IPS DF 6.9 (cell line): ENCODE measurements around the gene CST9L.
A peak's percentile ranks its signal among the peaks of the same experiment; 100 is the strongest.

Experiments used
- DNase-seq: peaks from one replicate; pipeline ENCODE4 v3.0.0-alpha.2; 2013; ENCODE audit warnings: low read depth, low spot score
- H3K27ac ChIP-seq: one replicate; pipeline ENCODE4 v1.5.1; 2013; ENCODE audit warnings: low read length, control low read depth
- H3K27me3 ChIP-seq: 2 replicates; pipeline ENCODE4 v1.6.1; 2013; ENCODE audit warnings: mild to moderate bottlenecking, low read length; ENCODE audit not compliant: control insufficient read depth, insufficient read depth
- H3K36me3 ChIP-seq: 2 replicates; pipeline ENCODE4 v1.6.1; 2013; ENCODE audit warnings: low read length; ENCODE audit not compliant: control insufficient read depth, insufficient read depth
- H3K4me1 ChIP-seq: 2 replicates; pipeline ENCODE4 v1.6.1; 2013; ENCODE audit warnings: low read length; ENCODE audit not compliant: control insufficient read depth, insufficient read depth
- H3K4me3 ChIP-seq: 2 replicates; pipeline ENCODE4 v1.5.1; 2013; ENCODE audit warnings: mild to moderate bottlenecking, low read length
- H3K9me3 ChIP-seq: 2 replicates; pipeline ENCODE4 v1.6.1; 2013; ENCODE audit warnings: low read length, inconsistent platforms; ENCODE audit not compliant: control insufficient read depth, insufficient read depth
- WGBS: extraction: QIAGEN DNeasy Blood & Tissue Kit; methylation state at CpG from one replicate; pipeline ENCODE4 v1.1.7; 2013; ENCODE audit warnings: mixed read lengths, missing lambda C conversion rate; ENCODE audit not compliant: insufficient read length, insufficient coverage; 5-methylcytosine and 5-hydroxymethylcytosine counted together

The CST9L gene

GRCh38 chr20:23568320-23568970, at the start of gene CST9L:
Gene CST9L, minus strand, starts transcription at chr20:23568484. Its CDS starts 34 bp downstream, at chr20:23568450.
- no peak within 1 kb of the TSS for H3K4me3 ChIP-seq
- no peaks in the 10 kb centered on the region for H3K4me1 ChIP-seq
- H3K27me3 ChIP-seq, result no peaks in the 10 kb centered on the region
- no peak within 1 kb of the TSS for H3K27ac ChIP-seq
- H3K36me3 ChIP-seq, result no peaks in the 10 kb centered on the region
- DNase-seq, result no peak
- no CpG with 5 or more reads among the region's 11 CpGs for WGBS
- H3K9me3 ChIP-seq, result peaks cover under 1% of the 10 kb centered on the region; the same call in 1 of the 2 replicates

GRCh38 chr20:23614163-23614562, 45.9 kb upstream of the CST9L start:
- H3K4me3 ChIP-seq, result no peak overlapping the region
- no peak for DNase-seq
- H3K36me3 ChIP-seq, result no peaks in the 10 kb centered on the region
- no CpG with 5 or more reads among the region's 5 CpGs for WGBS
- no peaks in the 10 kb centered on the region for H3K27me3 ChIP-seq
- H3K27ac ChIP-seq, result no peak overlapping the region
- H3K4me1 ChIP-seq, result no peaks in the 10 kb centered on the region; the same call in 1 of the 2 replicates
- H3K9me3 ChIP-seq, result no peaks in the 10 kb centered on the region

- H3K27me3 ChIP-seq, result no peaks in the 10 kb centered on the region
- H3K4me1 ChIP-seq, result peaks cover 2% of the 10 kb centered on the region; the same call in 1 of the 2 replicates
- no peak overlapping the region for H3K4me3 ChIP-seq
- H3K36me3 ChIP-seq, result no peaks in the 10 kb centered on the region
- H3K9me3 ChIP-seq, result no peaks in the 10 kb centered on the region
- no peak overlapping the region for H3K27ac ChIP-seq
- no peak for DNase-seq
These were observed 45.4 kb upstream of the CST9L start for GRCh38 chr20:23613676-23614075.

- H3K36me3 ChIP-seq, result no peaks in the 10 kb centered on the region
- WGBS, result no CpG with 5 or more reads among the region's 2 CpGs
- peaks cover 2% of the 10 kb centered on the region; the same call in 1 of the 2 replicates for H3K4me1 ChIP-seq
- H3K27ac ChIP-seq, result no peak overlapping the region
- no peak overlapping the region for H3K4me3 ChIP-seq
- no peak for DNase-seq
- H3K9me3 ChIP-seq, result no peaks in the 10 kb centered on the region
- H3K27me3 ChIP-seq, result no peaks in the 10 kb centered on the region
These were observed 44.1 kb upstream of the CST9L start for GRCh38 chr20:23612396-23612795.

GRCh38 chr20:23609486-23610109, 41.3 kb upstream of the CST9L start:
- no peak for DNase-seq
- Histone ChIP-seq H3K9me3 (no peaks in the 10 kb centered on the region), H3K27ac (no peak overlapping the region), H3K36me3 (no peaks in the 10 kb centered on the region), H3K4me1 (peaks cover 2% of the 10 kb centered on the region; the same call in 1 of the 2 replicates), H3K27me3 (no peaks in the 10 kb centered on the region), H3K4me3 (no peak overlapping the region)
- no CpG with 5 or more reads among the region's 5 CpGs for WGBS

- Histone ChIP-seq H3K4me3 (no peak overlapping the region), H3K9me3 (no peaks in the 10 kb centered on the region), H3K36me3 (no peaks in the 10 kb centered on the region), H3K27me3 (no peaks in the 10 kb centered on the region), H3K4me1 (peaks cover 2% of the 10 kb centered on the region; the same call in 1 of the 2 replicates), H3K27ac (no peak overlapping the region)
- WGBS, result no CpG with 5 or more reads among the region's 18 CpGs
- no peak for DNase-seq
These were observed 40.1 kb upstream of the CST9L start for GRCh38 chr20:23608251-23608846.

- no peak for DNase-seq
- Histone ChIP-seq H3K27me3 (no peaks in the 10 kb centered on the region), H3K4me1 (peaks cover 2% of the 10 kb centered on the region; the same call in 1 of the 2 replicates)
These were observed 39.4 kb upstream of the CST9L start for GRCh38 chr20:23607497-23608245.

GRCh38 chr20:23606652-23607049, 38.4 kb upstream of the CST9L start:
- peak; percentile 84 for DNase-seq

More at GRCh38 chr20:23607497-23608245, 39.4 kb upstream of the CST9L start:
- no peak overlapping the region for H3K27ac ChIP-seq
- no CpG with 5 or more reads among the region's 14 CpGs for WGBS
- no peaks in the 10 kb centered on the region for H3K9me3 ChIP-seq
- no peaks in the 10 kb centered on the region for H3K36me3 ChIP-seq
- H3K4me3 ChIP-seq, result no peak overlapping the region

GRCh38 chr20:23605867-23606651, 37.8 kb upstream of the CST9L start, which contains the start of gene CST9:
Gene CST9, minus strand, starts transcription at chr20:23605917. Its CDS starts 53 bp downstream, at chr20:23605864.
- no peak within 1 kb of the TSS for H3K27ac ChIP-seq
- no peak within 1 kb of the TSS for H3K4me3 ChIP-seq
- H3K9me3 ChIP-seq, result no peaks in the 10 kb centered on the region
- WGBS, result no CpG with 5 or more reads among the region's 16 CpGs
- DNase-seq, result no peak
- no peaks in the 10 kb centered on the region for H3K27me3 ChIP-seq
- H3K4me1 ChIP-seq, result peaks cover 2% of the 10 kb centered on the region; the same call in 1 of the 2 replicates
- no peaks in the 10 kb centered on the region for H3K36me3 ChIP-seq

More at GRCh38 chr20:23606652-23607049, 38.4 kb upstream of the CST9L start:
- WGBS, result no CpG with 5 or more reads among the region's 9 CpGs
- Histone ChIP-seq H3K27ac (no peak overlapping the region), H3K9me3 (no peaks in the 10 kb centered on the region), H3K36me3 (no peaks in the 10 kb centered on the region), H3K4me1 (peaks cover 2% of the 10 kb centered on the region; the same call in 1 of the 2 replicates), H3K27me3 (no peaks in the 10 kb centered on the region), H3K4me3 (no peak overlapping the region)
